PC-9 (cell line): ENCODE results near the gene SEMA5A. TPM values are rescaled to one million over a fixed set of nuclear protein-coding genes. Genes with fewer than 3 reads are reported as not detected.

Experiments used
- BruUV-seq: library from RNA; stranded (reverse); fragments of 400-500 nt; replicated peaks from 2 replicates; lab custom pipeline; 2021; lab: Mats Ljungman, UMichigan
- CTCF ChIA-PET: fragments of 300-600 bp; sonication (Branson Sonifier 250); formaldehyde crosslinking; loops from one replicate; lab custom pipeline; 2022; ENCODE audit warnings: antibody characterized with exemption; lab: Charles Lee
- POLR2A ChIA-PET: fragments of 300-600 bp; sonication (Branson Sonifier 250); formaldehyde crosslinking; loops from one replicate; lab custom pipeline; 2022; ENCODE audit warnings: antibody characterized with exemption; ENCODE audit not compliant: unreplicated experiment; lab: Charles Lee
- DNase-seq, 2 experiments: peaks; one replicate each; pipeline versions ENCODE4 v3.0.0 to v3.0.0-alpha.2; 2015 to 2022; ENCODE audit warnings: mixed read lengths in 1 of 2
- H2AFZ ChIP-seq: fragments of 200-600 bp; sonication (generic); 2 replicates; pipeline ENCODE4 v1.8.1; 2017; ENCODE audit warnings: antibody characterized with exemption
- H3F3A ChIP-seq: fragments of 200-600 bp; sonication (generic); 2 replicates; pipeline ENCODE4 v1.8.1; 2017; ENCODE audit warnings: antibody characterized with exemption, mild to moderate bottlenecking, low read depth; ENCODE audit not compliant: insufficient read depth
- H3K27ac ChIP-seq: fragments of 200-600 bp; sonication (generic); 2 replicates; pipeline ENCODE4 v1.6.1; 2016; ENCODE audit warnings: mixed run types
- H3K27me3 ChIP-seq: fragments of 200-600 bp; sonication (generic); 2 replicates; pipeline ENCODE4 v1.6.1; 2016; ENCODE audit warnings: low read depth, mixed run types; ENCODE audit not compliant: insufficient read depth
- H3K36me3 ChIP-seq: fragments of 200-600 bp; sonication (generic); 2 replicates; pipeline ENCODE4 v1.6.1; 2016; ENCODE audit warnings: low read depth, mixed run types
- H3K4me1 ChIP-seq: fragments of 200-600 bp; sonication (generic); replicated peaks from 2 replicates; pipeline ENCODE4 v1.6.1; 2016; ENCODE audit warnings: mixed run types; ENCODE audit not compliant: insufficient read depth
- H3K4me2 ChIP-seq: fragments of 200-600 bp; sonication (generic); 2 replicates; pipeline ENCODE4 v1.6.1; 2017; ENCODE audit warnings: mixed run types
- H3K4me3 ChIP-seq: fragments of 200-600 bp; sonication (generic); 2 replicates; pipeline ENCODE4 v1.6.1; 2016; ENCODE audit warnings: mixed run types
- H3K79me2 ChIP-seq: fragments of 200-600 bp; sonication (generic); 2 replicates; pipeline ENCODE4 v1.6.1; 2017; ENCODE audit warnings: low read depth, mixed run types
- H3K9me2 ChIP-seq: fragments of 200-600 bp; sonication (generic); 2 replicates; pipeline ENCODE4 v1.8.1; 2017; ENCODE audit warnings: mild to moderate bottlenecking; ENCODE audit not compliant: insufficient read depth
- H3K9me3 ChIP-seq: fragments of 200-600 bp; sonication (generic); 2 replicates; pipeline ENCODE4 v1.8.1; 2016; ENCODE audit warnings: low read depth; ENCODE audit not compliant: insufficient read depth
- H4K20me1 ChIP-seq: fragments of 200-600 bp; sonication (generic); 2 replicates; pipeline ENCODE4 v1.8.1; 2017; ENCODE audit not compliant: insufficient read depth
- EZH2 ChIP-seq: fragments of 200-600 bp; sonication (generic); IDR thresholded peaks from 2 replicates; pipeline ENCODE4 v1.8.0; 2017; ENCODE audit warnings: antibody characterized with exemption, low read depth
- intact Hi-C: fragments of 100-400 bp; cut with micrococcal nuclease; formaldehyde crosslinking; loops from one replicate; pipeline ENCODE4 v1.10.0; 2022; ENCODE audit not compliant: unreplicated experiment
- total RNA-seq: library from RNA; stranded (reverse); gene quantifications from 2 replicates; pipeline ENCODE4 v1.2.3, GENCODE V29; 2021
- TF ChIP-seq, protein P1 (sequence below): fragments of 200-600 bp; sonication (generic); conservative IDR thresholded peaks from 2 replicates; pipeline ENCODE4 v1.6.1; 2017; ENCODE audit warnings: mixed run types, antibody characterized with exemption, mild to moderate bottlenecking, moderate library complexity

SEMA5A gene
- total RNA-seq, 1 experiment from 2014 or later, result not detected

DNA sequence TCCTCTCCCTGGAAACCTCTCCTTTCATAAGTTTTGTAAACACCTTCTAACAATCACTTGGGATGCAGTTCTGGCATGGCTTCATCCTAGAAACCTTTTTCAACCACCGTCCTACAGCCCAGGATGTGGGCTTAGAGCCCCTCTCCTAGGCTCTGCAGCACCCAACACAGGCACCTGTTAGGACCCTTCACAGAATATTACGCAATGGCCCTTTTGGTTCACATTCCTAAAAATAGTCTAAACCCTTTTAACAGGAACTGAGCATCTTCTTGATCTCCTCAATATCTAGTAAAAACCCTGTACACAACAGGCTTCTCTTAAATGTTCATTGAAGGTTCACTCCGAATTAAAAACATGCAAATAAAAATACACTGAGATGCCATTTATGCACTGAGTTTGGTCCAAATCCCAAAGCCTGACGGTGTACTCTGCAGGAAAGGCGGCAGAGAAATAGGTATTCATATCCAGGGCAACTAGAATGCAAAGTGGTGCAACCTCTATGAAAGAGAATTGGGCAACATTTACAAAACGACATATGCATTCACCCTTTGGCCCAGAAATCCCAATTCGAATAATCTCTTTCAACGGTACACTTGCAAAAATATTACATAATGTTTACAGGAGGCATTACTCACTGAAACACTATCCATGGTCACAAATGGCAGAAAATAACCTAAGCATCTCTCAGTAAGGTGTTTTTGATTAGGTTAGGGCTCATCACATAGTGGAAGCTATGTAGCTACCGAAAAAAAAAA, 169.3 kb downstream of the SEMA5A start:
- Histone ChIP-seq H3F3A (peaks cover 15% of the 10 kb centered on the region), H3K36me3 (no peaks in the 10 kb centered on the region), H3K79me2 (no peaks in the 10 kb centered on the region), H3K9me3 (peaks cover 6% of the 10 kb centered on the region; the same call in 1 of the 2 replicates), H3K4me1 (peaks cover 41% of the 10 kb centered on the region), H3K9me2 (no peaks in the 10 kb centered on the region), H3K27me3 (no peaks in the 10 kb centered on the region), H3K4me2 (peak overlapping the region; percentile 42), H3K27ac (peak overlapping the region; percentile 47), H4K20me1 (no peaks in the 10 kb centered on the region), H2AFZ (no peak overlapping the region), H3K4me3 (no peak overlapping the region)
- ChIA-PET CTCF (interaction anchor here (0.6 kb wide), 1 partner anchor 11 kb away, joined by 3 read pairs; no protein-coding TSS in a partner anchor), POLR2A (no interaction called here)
- TF ChIP-seq, protein P1, sequence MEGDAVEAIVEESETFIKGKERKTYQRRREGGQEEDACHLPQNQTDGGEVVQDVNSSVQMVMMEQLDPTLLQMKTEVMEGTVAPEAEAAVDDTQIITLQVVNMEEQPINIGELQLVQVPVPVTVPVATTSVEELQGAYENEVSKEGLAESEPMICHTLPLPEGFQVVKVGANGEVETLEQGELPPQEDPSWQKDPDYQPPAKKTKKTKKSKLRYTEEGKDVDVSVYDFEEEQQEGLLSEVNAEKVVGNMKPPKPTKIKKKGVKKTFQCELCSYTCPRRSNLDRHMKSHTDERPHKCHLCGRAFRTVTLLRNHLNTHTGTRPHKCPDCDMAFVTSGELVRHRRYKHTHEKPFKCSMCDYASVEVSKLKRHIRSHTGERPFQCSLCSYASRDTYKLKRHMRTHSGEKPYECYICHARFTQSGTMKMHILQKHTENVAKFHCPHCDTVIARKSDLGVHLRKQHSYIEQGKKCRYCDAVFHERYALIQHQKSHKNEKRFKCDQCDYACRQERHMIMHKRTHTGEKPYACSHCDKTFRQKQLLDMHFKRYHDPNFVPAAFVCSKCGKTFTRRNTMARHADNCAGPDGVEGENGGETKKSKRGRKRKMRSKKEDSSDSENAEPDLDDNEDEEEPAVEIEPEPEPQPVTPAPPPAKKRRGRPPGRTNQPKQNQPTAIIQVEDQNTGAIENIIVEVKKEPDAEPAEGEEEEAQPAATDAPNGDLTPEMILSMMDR, result no peak
- TF ChIP-seq EZH2, result no peak
- intact Hi-C loops, result no loop called here
- DNase-seq, result peak in 1 of 2 experiments; percentile 93
- no TSS peak for BruUV-seq

DNA sequence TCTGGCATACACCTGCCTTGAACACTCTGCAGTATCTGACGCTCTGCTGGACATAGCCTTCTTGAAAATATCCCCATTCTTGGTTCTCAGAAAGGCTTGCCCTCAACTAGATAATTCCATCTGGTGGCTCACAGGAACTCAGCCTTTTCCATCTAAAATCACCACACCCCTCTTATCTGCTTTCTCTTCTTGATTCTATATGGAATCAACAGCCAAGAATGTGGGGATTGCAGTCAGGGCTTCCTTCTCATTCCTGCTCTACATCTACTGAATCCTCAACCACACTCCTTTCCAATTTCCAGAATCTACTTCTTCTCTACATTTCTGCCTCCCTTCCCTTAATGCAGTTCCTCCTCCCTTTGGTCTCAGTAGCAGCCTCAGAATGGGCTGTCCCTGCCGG, 170.1 kb downstream of the SEMA5A start:
- no peaks in the 10 kb centered on the region for H3K79me2 ChIP-seq
- no peaks in the 10 kb centered on the region for H3K27me3 ChIP-seq
- no peak for DNase-seq
- H3K9me2 ChIP-seq, result no peaks in the 10 kb centered on the region
- H4K20me1 ChIP-seq, result no peaks in the 10 kb centered on the region
- H3F3A ChIP-seq, result peaks cover 15% of the 10 kb centered on the region
- no TSS peak for BruUV-seq
- H2AFZ ChIP-seq, result no peak overlapping the region
- H3K36me3 ChIP-seq, result no peaks in the 10 kb centered on the region
- H3K27ac ChIP-seq, result no peak overlapping the region
- CTCF ChIA-PET, result no interaction called here
- POLR2A ChIA-PET, result no interaction called here
- peaks cover 6% of the 10 kb centered on the region; the same call in 1 of the 2 replicates for H3K9me3 ChIP-seq
- TF ChIP-seq, protein P1, result no peak
- no peak for TF ChIP-seq EZH2
- intact Hi-C loops, result no loop called here
- no peak overlapping the region for H3K4me3 ChIP-seq
- no peak overlapping the region; the same call in 1 of the 2 replicates for H3K4me2 ChIP-seq
- peaks cover 41% of the 10 kb centered on the region for H3K4me1 ChIP-seq

DNA sequence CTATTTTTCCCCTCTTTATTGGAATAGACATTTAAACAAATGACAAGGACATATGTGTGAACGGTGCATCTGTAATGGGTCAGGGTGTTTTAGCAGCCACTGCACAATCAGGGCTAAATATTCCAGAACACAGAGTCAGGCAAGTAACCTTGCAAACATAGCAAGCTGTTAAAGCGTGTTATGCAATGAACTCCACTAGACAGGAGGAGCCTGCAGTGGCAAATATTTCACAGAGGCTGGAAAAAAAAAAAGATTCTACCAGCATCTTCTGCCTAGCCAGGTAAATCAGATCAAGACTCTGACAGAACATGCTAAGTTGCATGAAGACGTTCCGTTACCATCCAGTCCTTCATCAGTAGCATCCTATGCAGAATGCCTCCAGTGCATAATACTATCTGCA, 171.8 kb downstream of the SEMA5A start:
- intact Hi-C loops, result no loop called here
- no TSS peak for BruUV-seq
- no peaks in the 10 kb centered on the region for H3K36me3 ChIP-seq
- H3K27me3 ChIP-seq, result no peaks in the 10 kb centered on the region
- H3K9me3 ChIP-seq, result peaks cover 9% of the 10 kb centered on the region; the same call in 1 of the 2 replicates
- TF ChIP-seq, protein P1, result no peak
- TF ChIP-seq EZH2, result no peak
- H3K4me3 ChIP-seq, result no peak overlapping the region
- ChIA-PET POLR2A (no interaction called here), CTCF (no interaction called here)
- no peaks in the 10 kb centered on the region for H3K79me2 ChIP-seq
- H4K20me1 ChIP-seq, result no peaks in the 10 kb centered on the region
- H3K27ac ChIP-seq, result no peak overlapping the region
- no peaks in the 10 kb centered on the region for H3K9me2 ChIP-seq
- no peak overlapping the region for H2AFZ ChIP-seq
- no peak for DNase-seq
- H3K4me2 ChIP-seq, result no peak overlapping the region
- peaks cover 29% of the 10 kb centered on the region for H3K4me1 ChIP-seq
- peaks cover 15% of the 10 kb centered on the region for H3F3A ChIP-seq
